ENCODE results near the gene LRRC34. TPM values are rescaled to one million over a fixed set of nuclear protein-coding genes. Genes with fewer than 3 reads are reported as not detected.

LRRC34 gene
- total and polyA plus RNA-seq, 2 experiments from 2014 or later = 4.2 to 9.4 TPM

DNA sequence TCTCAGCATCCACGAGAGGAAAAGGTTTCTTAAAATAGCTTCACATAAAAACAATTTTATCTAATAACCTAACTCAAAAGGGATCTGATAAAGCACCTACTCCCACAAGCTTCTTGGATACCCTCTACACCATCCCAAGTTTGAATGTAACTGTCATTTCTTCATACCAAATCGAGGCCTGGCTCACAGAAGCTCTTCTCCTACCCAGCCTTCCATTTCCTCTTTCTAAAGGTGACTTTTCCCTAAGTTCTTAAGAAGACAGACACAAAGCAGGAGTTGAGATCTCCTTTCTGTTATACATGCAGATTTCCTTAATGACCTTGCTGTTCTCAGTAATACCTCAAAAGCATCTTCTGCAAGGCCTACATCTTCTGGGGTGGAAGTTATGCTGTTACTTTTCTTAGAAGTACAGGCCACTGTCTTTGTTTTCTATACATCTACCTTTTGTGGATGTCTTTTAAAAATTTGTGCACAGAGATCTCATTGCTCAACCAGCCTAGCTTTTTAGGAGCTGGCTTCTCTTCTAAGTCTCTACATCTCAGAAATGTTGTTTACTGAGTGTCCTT lies 3.4 kb downstream of the LRRC34 start:
- H3K9me2 ChIP-seq (ENCODE audit: insufficient read depth) = no peaks in the 10 kb centered on the region
- H3K36me3 ChIP-seq (ENCODE audit: low read depth) = no peaks in the 10 kb centered on the region
- no peak overlapping the region for H3K4me3 ChIP-seq
- H3K27me3 ChIP-seq (replicated peaks; ENCODE audit: insufficient read depth) = no peaks in the 10 kb centered on the region
- peak overlapping the region; percentile 47 for H2AFZ ChIP-seq
- no peak overlapping the region for H3K27ac ChIP-seq
- TF ChIP-seq EZH2 (IDR thresholded peaks at IDR 0.05; ENCODE audit: insufficient read depth, poor library complexity, severe bottlenecking) = no peak
- no peak for TF ChIP-seq EZH2phosphoT487 (IDR thresholded peaks at IDR 0.05; ENCODE audit: insufficient read depth, low read depth)
- 0 out of 2 replicates have a peak, but pooled peaks cover 3% of the 10 kb centered on the region for H3K79me2 ChIP-seq (ENCODE audit: insufficient read depth)
- in situ Hi-C loops (cut with MboI) = no loop called here
- H3F3A ChIP-seq (ENCODE audit: insufficient read depth) = no peaks in the 10 kb centered on the region; the same call in 1 of the 2 replicates
- no peaks in the 10 kb centered on the region for H4K20me1 ChIP-seq (ENCODE audit: insufficient read depth)
- H3K4me1 ChIP-seq (ENCODE audit: insufficient read depth) = peaks cover 5% of the 10 kb centered on the region; the same call in 1 of the 2 replicates
- 40 to 50% methylated on average over 2 of the region's 2 CpGs for WGBS, 2 experiments (ENCODE audit: low coverage in 1 of 2, low lambda C conversion rate in 2 of 2, missing lambda C conversion rate in 2 of 2)
- H3K4me2 ChIP-seq (ENCODE audit: unreplicated experiment) = no peak overlapping the region
- no peak overlapping the region for H3K9ac ChIP-seq
- no peak for DNase-seq
- H3K9me3 ChIP-seq (ENCODE audit: low read depth) = no peaks in the 10 kb centered on the region

DNA sequence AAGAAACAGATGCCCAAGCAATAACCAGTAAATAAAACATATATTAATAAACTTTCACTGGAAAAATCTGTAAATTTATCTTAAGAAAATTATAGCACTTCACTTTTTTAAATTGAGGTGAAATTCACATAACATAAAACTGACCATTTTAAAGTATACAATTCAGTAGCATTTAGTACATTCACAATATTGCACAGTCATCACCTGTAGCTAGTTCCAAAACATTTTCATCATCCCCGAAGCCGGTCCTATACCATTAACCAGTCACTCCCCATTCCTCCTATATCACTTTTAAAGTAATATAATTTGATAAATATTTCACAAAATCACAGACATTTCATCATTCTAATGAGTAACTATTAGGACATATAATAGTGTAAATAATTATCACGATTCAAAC lies 8.0 kb downstream of the LRRC34 start:
- Histone ChIP-seq H3F3A (ENCODE audit: insufficient read depth) (no peaks in the 10 kb centered on the region), H3K9ac (no peak overlapping the region), H4K20me1 (ENCODE audit: insufficient read depth) (no peaks in the 10 kb centered on the region), H3K4me3 (no peak overlapping the region), H3K79me2 (ENCODE audit: insufficient read depth) (no peaks in the 10 kb centered on the region), H3K9me3 (ENCODE audit: low read depth) (no peaks in the 10 kb centered on the region), H3K4me1 (ENCODE audit: insufficient read depth) (no peaks in the 10 kb centered on the region), H3K36me3 (ENCODE audit: low read depth) (no peaks in the 10 kb centered on the region), H2AFZ (no peak overlapping the region), H3K27me3 (replicated peaks; ENCODE audit: insufficient read depth) (no peaks in the 10 kb centered on the region), H3K9me2 (ENCODE audit: insufficient read depth) (no peaks in the 10 kb centered on the region), H3K4me2 (ENCODE audit: unreplicated experiment) (no peak overlapping the region), H3K27ac (no peak overlapping the region)
- no peak for TF ChIP-seq EZH2phosphoT487 (IDR thresholded peaks at IDR 0.05; ENCODE audit: insufficient read depth, low read depth)
- no peak for TF ChIP-seq EZH2 (IDR thresholded peaks at IDR 0.05; ENCODE audit: insufficient read depth, poor library complexity, severe bottlenecking)
- WGBS, 2 experiments (ENCODE audit: low coverage in 1 of 2, low lambda C conversion rate in 2 of 2, missing lambda C conversion rate in 2 of 2) = 99% methylated on average over 3 of the region's 3 CpGs
- in situ Hi-C loops (cut with MboI) = no loop called here
- DNase-seq = no peak

DNA sequence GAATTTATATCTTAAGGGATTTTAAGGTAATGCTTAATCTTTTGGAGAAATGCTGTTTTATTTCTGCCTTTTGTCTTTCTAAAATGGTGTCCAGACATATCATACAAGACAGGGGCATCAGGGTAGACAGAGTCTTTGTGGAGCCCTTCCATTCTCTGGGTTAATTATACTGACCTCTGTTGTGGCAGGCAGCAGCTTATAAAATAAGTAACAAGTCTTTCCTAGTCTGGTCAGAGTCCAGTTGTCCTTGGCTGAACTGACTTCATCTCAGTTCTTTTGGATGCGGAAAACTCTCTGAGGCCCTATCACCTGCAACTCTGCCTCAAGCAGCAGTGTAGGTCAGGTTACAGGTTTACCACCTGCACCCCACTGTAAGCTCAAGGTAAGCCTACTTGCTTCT lies 20.3 kb downstream of the LRRC34 start:
- Histone ChIP-seq H3K9ac (no peak overlapping the region), H3K4me2 (ENCODE audit: unreplicated experiment) (no peak overlapping the region), H2AFZ (no peak overlapping the region), H4K20me1 (ENCODE audit: insufficient read depth) (no peaks in the 10 kb centered on the region), H3K9me3 (ENCODE audit: low read depth) (no peaks in the 10 kb centered on the region), H3K4me1 (ENCODE audit: insufficient read depth) (no peaks in the 10 kb centered on the region), H3K9me2 (ENCODE audit: insufficient read depth) (no peaks in the 10 kb centered on the region), H3F3A (ENCODE audit: insufficient read depth) (peaks cover 9% of the 10 kb centered on the region; the same call in 1 of the 2 replicates), H3K79me2 (ENCODE audit: insufficient read depth) (no peaks in the 10 kb centered on the region), H3K27ac (no peak overlapping the region), H3K27me3 (replicated peaks; ENCODE audit: insufficient read depth) (no peaks in the 10 kb centered on the region), H3K36me3 (ENCODE audit: low read depth) (peaks cover 28% of the 10 kb centered on the region), H3K4me3 (no peak overlapping the region)
- TF ChIP-seq EZH2 (IDR thresholded peaks at IDR 0.05; ENCODE audit: insufficient read depth, poor library complexity, severe bottlenecking) (no peak), EZH2phosphoT487 (IDR thresholded peaks at IDR 0.05; ENCODE audit: insufficient read depth, low read depth) (no peak)
- WGBS, 2 experiments (ENCODE audit: low coverage in 1 of 2, low lambda C conversion rate in 2 of 2, missing lambda C conversion rate in 2 of 2) = 93 to 95% methylated on average over 1 of the region's 1 CpG
- in situ Hi-C loops (cut with MboI) = no loop called here
- DNase-seq = no peak

DNA sequence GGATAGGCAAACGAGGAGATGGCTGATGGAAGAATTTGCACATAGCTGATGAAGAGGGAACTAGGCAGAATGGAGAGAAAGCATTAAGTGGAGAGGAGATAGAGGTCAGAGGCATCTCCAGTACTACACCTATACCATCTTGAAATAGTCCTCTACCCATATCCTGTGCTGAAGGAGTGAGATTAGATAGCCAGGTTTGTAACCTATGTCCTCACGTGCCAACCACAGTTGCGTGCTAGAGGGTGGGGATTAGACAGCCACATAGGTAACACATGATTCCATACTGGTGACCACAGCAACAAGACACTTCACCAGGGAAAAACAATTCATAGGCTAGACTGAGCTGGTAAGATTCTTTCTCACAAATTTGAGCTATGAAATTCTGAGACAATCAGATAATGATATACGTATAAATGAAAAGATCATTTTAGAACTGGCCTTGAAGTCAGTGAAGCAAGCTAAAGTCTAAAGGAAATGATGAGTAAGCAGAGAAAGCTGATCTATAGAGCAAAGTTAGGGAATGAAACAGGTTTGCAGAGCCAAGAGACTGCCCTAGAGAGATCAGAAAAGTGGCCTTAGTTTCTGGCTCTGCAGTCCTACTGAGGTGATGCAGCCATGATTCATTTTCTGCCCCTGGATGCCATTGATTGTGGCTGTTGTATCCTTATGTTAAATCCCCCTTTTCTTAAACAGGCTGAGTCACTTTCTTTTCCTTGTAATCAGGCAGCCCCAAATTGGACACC lies 21.8 kb downstream of the LRRC34 start:
- Histone ChIP-seq H3K4me2 (ENCODE audit: unreplicated experiment) (no peak overlapping the region), H3K4me1 (ENCODE audit: insufficient read depth) (no peaks in the 10 kb centered on the region), H3F3A (ENCODE audit: insufficient read depth) (peaks cover 12% of the 10 kb centered on the region; the same call in 1 of the 2 replicates), H3K9ac (no peak overlapping the region), H3K9me2 (ENCODE audit: insufficient read depth) (no peaks in the 10 kb centered on the region), H3K9me3 (ENCODE audit: low read depth) (no peaks in the 10 kb centered on the region), H3K4me3 (no peak overlapping the region), H4K20me1 (ENCODE audit: insufficient read depth) (no peaks in the 10 kb centered on the region), H3K79me2 (ENCODE audit: insufficient read depth) (0 out of 2 replicates have a peak, but pooled peaks cover 2% of the 10 kb centered on the region), H3K27ac (no peak overlapping the region), H3K36me3 (ENCODE audit: low read depth) (peaks cover 42% of the 10 kb centered on the region), H2AFZ (no peak overlapping the region), H3K27me3 (replicated peaks; ENCODE audit: insufficient read depth) (no peaks in the 10 kb centered on the region)
- WGBS, 2 experiments (ENCODE audit: low coverage in 1 of 2, low lambda C conversion rate in 2 of 2, missing lambda C conversion rate in 2 of 2) = 84 to 86% methylated on average over 4 of the region's 4 CpGs
- in situ Hi-C loops (cut with MboI) = no loop called here
- no peak for TF ChIP-seq EZH2 (IDR thresholded peaks at IDR 0.05; ENCODE audit: insufficient read depth, poor library complexity, severe bottlenecking)
- DNase-seq = peak; percentile 15
